Measurements from ENCODE around the gene ONECUT3. TPM values are rescaled to one million over a fixed set of nuclear protein-coding genes. Genes with fewer than 3 reads are reported as not detected.

ONECUT3 gene
- total RNA-seq, 120 experiments from 2014 or later = not detected

Small RNA genes lying within 50 kb of the gene (microRNA-seq; reads per million reads assigned to microRNA genes)
- 0 to 9.0 (median 1.8) reads per million in 43 experiments for gene MIR1909

Other genes starting within 250 kb of the ONECUT3 start
- 10 to 100 TPM in 1 of 120 experiments, 1 to 10 TPM in 96, under 1 TPM in 20, not detected in 3; 0.20 to 12.1 (median 1.8) TPM for gene ADAMTSL5, start 240.5 kb upstream of the ONECUT3 start, total RNA-seq
- gene PLK5, start 229.4 kb upstream of the ONECUT3 start, total RNA-seq = 10 to 100 TPM in 15 of 120 experiments, 1 to 10 TPM in 105; 1.1 to 17.3 (median 5.5) TPM
- 10 to 100 TPM; 12.9 to 38.7 (median 20.5) TPM for gene MEX3D, start 185.2 kb upstream of the ONECUT3 start, total RNA-seq
- 100 to 1,000 TPM in 24 of 120 experiments, 10 to 100 TPM in 96; 59.7 to 192 (median 85.4) TPM for gene MBD3, start 160.6 kb upstream of the ONECUT3 start, total RNA-seq
- gene UQCR11, start 148.0 kb upstream of the ONECUT3 start, total RNA-seq = 100 to 1,000 TPM; 112 to 243 (median 173) TPM
- gene TCF3, start 100.9 kb upstream of the ONECUT3 start, total RNA-seq = 10 to 100 TPM; 15.2 to 51.5 (median 25.4) TPM
- 1 to 10 TPM in 31 of 120 experiments, under 1 TPM in 87, not detected in 2; 0.11 to 2.1 (median 0.64) TPM for gene ATP8B3, start 58.8 kb downstream of the ONECUT3 start, total RNA-seq
- 10 to 100 TPM; 33.1 to 84.1 (median 54.4) TPM for gene REXO1, start 95.0 kb downstream of the ONECUT3 start, total RNA-seq
- 10 to 100 TPM; 18.4 to 58.7 (median 34.5) TPM for gene KLF16, start 110.1 kb downstream of the ONECUT3 start, total RNA-seq
- 100 to 1,000 TPM in 118 of 120 experiments, 10 to 100 TPM in 2; 93.9 to 197 (median 126) TPM for gene ABHD17A, start 132.0 kb downstream of the ONECUT3 start, total RNA-seq
- gene ADAT3, start 151.9 kb downstream of the ONECUT3 start, total RNA-seq = 10 to 100 TPM in 3 of 120 experiments, 1 to 10 TPM in 117; 2.5 to 11.7 (median 5.9) TPM
- gene SCAMP4, start 151.9 kb downstream of the ONECUT3 start, total RNA-seq = 10 to 100 TPM; 39.8 to 90.1 (median 58.7) TPM
- 10 to 100 TPM; 36.6 to 99.4 (median 58.0) TPM for gene CSNK1G2, start 187.7 kb downstream of the ONECUT3 start, total RNA-seq

All from dorsolateral prefrontal cortex (tissue), 118 donors.